OCI-LY1 (cell line): ENCODE measurements around the gene REC114.

Source experiments
- H2AFZ ChIP-seq: fragments of 200-600 bp; sonication (generic), shearing (Covaris generic); 2 replicates; pipeline ENCODE4 v1.6.0; 2014; ENCODE audit warnings: antibody characterized with exemption, mild to moderate bottlenecking, low read length
- H3F3A ChIP-seq: fragments of 200-600 bp; sonication (generic), shearing (Covaris generic); 2 replicates; pipeline ENCODE4 v1.6.0; 2014; ENCODE audit warnings: mild to moderate bottlenecking, antibody characterized with exemption, low read length, moderate library complexity; ENCODE audit not compliant: insufficient read depth
- H3K27ac ChIP-seq: fragments of 200-600 bp; sonication (generic); 2 replicates; pipeline ENCODE4 v1.5.1; 2014; ENCODE audit warnings: low read length, mixed run types, mild to moderate bottlenecking, low read depth; ENCODE audit not compliant: poor library complexity, severe bottlenecking
- H3K27me3 ChIP-seq: fragments of 200-600 bp; sonication (generic); 2 replicates; pipeline ENCODE4 v1.6.0; 2014; ENCODE audit warnings: antibody characterized with exemption, mild to moderate bottlenecking, low read length, moderate library complexity; ENCODE audit not compliant: insufficient read depth
- H3K36me3 ChIP-seq: fragments of 200-600 bp; sonication (generic); 2 replicates; pipeline ENCODE4 v1.6.1; 2014; ENCODE audit warnings: mild to moderate bottlenecking, antibody characterized with exemption, low read length, moderate library complexity, mixed read lengths; ENCODE audit not compliant: insufficient read depth
- H3K4me1 ChIP-seq: fragments of 200-600 bp; sonication (generic); 2 replicates; pipeline ENCODE4 v1.5.1; 2014; ENCODE audit warnings: mild to moderate bottlenecking, low read length, moderate library complexity; ENCODE audit not compliant: insufficient read depth, severe bottlenecking
- H3K4me2 ChIP-seq: fragments of 200-600 bp; sonication (generic), shearing (Covaris generic); 2 replicates; pipeline ENCODE4 v1.6.1; 2014; ENCODE audit warnings: low read length
- H3K4me3 ChIP-seq: fragments of 200-600 bp; sonication (generic); 2 replicates; pipeline ENCODE4 v1.5.1; 2014; ENCODE audit warnings: low read length, low read depth, mild to moderate bottlenecking, mixed read lengths; ENCODE audit not compliant: poor library complexity, severe bottlenecking
- H3K79me2 ChIP-seq: fragments of 200-600 bp; shearing (Covaris generic); 2 replicates; pipeline ENCODE4 v1.6.1; 2016; ENCODE audit warnings: mixed run types, low read length, mixed read lengths; ENCODE audit not compliant: insufficient read depth
- H3K9ac ChIP-seq: fragments of 200-600 bp; sonication (generic), shearing (Covaris generic); 2 replicates; pipeline ENCODE4 v1.6.1; 2014; ENCODE audit warnings: mild to moderate bottlenecking, low read length, mixed read lengths
- H3K9me2 ChIP-seq: fragments of 200-600 bp; sonication (generic), shearing (Covaris generic); 2 replicates; pipeline ENCODE4 v1.6.1; 2014; ENCODE audit warnings: low read depth, mild to moderate bottlenecking, low read length, mixed read lengths
- H3K9me3 ChIP-seq: fragments of 200-600 bp; shearing (Covaris generic); 2 replicates; pipeline ENCODE4 v1.6.1; 2014; ENCODE audit warnings: low read length, mixed read lengths
- H4K20me1 ChIP-seq: fragments of 200-600 bp; sonication (generic), shearing (Covaris generic); 2 replicates; pipeline ENCODE4 v1.6.0; 2016; ENCODE audit warnings: mild to moderate bottlenecking, low read length; ENCODE audit not compliant: insufficient read depth
- EZH2 ChIP-seq: fragments of 200-600 bp; sonication (generic), shearing (Covaris generic); IDR thresholded peaks from 2 replicates; pipeline ENCODE4 v1.8.0; 2017; ENCODE audit warnings: borderline replicate concordance, mixed run types, mild to moderate bottlenecking, antibody characterized with exemption, low read length, moderate library complexity, mixed read lengths
- TF ChIP-seq, protein P1 (sequence below): fragments of 200-600 bp; sonication (generic), shearing (Covaris generic); IDR thresholded peaks from 2 replicates; pipeline ENCODE4 v1.5.1; 2017; ENCODE audit warnings: mild to moderate bottlenecking, antibody characterized with exemption, low read length, moderate library complexity, mixed read lengths

REC114 gene

DNA sequence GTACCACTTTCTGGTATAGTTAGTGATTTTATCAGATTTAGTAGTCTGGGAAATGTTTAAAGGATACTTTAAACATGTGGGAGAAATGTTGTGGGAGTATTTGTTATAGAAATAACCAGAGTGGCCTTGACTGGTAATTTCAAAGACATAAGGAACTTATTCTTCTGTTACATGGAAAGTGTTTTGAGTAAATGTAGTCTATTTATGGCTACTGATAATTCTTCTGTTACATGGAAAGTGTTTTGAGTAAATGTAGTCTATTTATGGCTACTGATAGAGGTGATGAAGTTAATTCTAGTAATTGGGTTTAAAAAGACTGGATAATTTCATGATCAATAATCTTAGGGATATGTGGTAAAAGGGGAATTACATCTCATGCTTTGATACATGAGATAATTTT, 17.7 kb downstream of the REC114 start:
- H3K4me3 ChIP-seq = no peak overlapping the region
- TF ChIP-seq EZH2 = no peak
- TF ChIP-seq, protein P1, sequence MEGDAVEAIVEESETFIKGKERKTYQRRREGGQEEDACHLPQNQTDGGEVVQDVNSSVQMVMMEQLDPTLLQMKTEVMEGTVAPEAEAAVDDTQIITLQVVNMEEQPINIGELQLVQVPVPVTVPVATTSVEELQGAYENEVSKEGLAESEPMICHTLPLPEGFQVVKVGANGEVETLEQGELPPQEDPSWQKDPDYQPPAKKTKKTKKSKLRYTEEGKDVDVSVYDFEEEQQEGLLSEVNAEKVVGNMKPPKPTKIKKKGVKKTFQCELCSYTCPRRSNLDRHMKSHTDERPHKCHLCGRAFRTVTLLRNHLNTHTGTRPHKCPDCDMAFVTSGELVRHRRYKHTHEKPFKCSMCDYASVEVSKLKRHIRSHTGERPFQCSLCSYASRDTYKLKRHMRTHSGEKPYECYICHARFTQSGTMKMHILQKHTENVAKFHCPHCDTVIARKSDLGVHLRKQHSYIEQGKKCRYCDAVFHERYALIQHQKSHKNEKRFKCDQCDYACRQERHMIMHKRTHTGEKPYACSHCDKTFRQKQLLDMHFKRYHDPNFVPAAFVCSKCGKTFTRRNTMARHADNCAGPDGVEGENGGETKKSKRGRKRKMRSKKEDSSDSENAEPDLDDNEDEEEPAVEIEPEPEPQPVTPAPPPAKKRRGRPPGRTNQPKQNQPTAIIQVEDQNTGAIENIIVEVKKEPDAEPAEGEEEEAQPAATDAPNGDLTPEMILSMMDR = no peak
- no peaks in the 10 kb centered on the region for H3F3A ChIP-seq
- H3K36me3 ChIP-seq = no peaks in the 10 kb centered on the region
- H3K9me3 ChIP-seq = no peaks in the 10 kb centered on the region
- no peak overlapping the region for H3K4me2 ChIP-seq
- H3K9ac ChIP-seq = no peak overlapping the region
- H4K20me1 ChIP-seq = no peaks in the 10 kb centered on the region
- H3K79me2 ChIP-seq = no peaks in the 10 kb centered on the region
- no peaks in the 10 kb centered on the region for H3K4me1 ChIP-seq
- no peaks in the 10 kb centered on the region for H3K9me2 ChIP-seq
- H3K27ac ChIP-seq = no peak overlapping the region
- H2AFZ ChIP-seq = no peak overlapping the region
- no peaks in the 10 kb centered on the region for H3K27me3 ChIP-seq

DNA sequence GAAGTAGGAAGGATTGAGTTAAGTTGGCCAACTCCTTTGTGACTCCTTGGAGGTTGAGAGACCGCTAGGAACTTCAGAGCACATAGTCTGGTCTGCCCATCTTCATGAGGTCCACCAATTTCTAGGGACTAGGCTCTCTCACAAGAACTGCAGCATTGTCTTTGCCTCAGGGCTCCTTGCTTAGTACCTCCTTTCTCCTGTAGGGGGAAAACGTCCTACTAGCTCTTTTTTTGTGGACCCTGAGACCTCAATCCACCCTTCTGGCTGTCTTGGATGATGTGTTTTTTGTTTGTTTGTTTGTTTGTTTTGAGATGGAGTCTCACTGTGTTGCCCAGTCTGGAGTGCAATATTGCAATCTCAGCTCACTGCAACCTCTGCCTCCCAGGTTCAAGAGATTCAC, 21.6 kb downstream of the REC114 start:
- H3K36me3 ChIP-seq = no peaks in the 10 kb centered on the region
- H3K9me3 ChIP-seq = no peaks in the 10 kb centered on the region
- no peaks in the 10 kb centered on the region for H3F3A ChIP-seq
- no peak overlapping the region for H3K27ac ChIP-seq
- no peak overlapping the region for H3K4me3 ChIP-seq
- TF ChIP-seq, protein P1 = peak; percentile 18; the same call in 1 of the 2 replicates
- TF ChIP-seq EZH2 = no peak
- no peak overlapping the region for H3K9ac ChIP-seq
- H2AFZ ChIP-seq = no peak overlapping the region
- no peak overlapping the region for H3K4me2 ChIP-seq
- no peaks in the 10 kb centered on the region for H4K20me1 ChIP-seq
- H3K4me1 ChIP-seq = no peaks in the 10 kb centered on the region
- H3K9me2 ChIP-seq = no peaks in the 10 kb centered on the region
- no peaks in the 10 kb centered on the region for H3K79me2 ChIP-seq
- H3K27me3 ChIP-seq = no peaks in the 10 kb centered on the region

- H3K27me3 ChIP-seq = no peaks in the 10 kb centered on the region
- no peaks in the 10 kb centered on the region for H3K79me2 ChIP-seq
- H3F3A ChIP-seq = no peaks in the 10 kb centered on the region
- H3K27ac ChIP-seq = no peak overlapping the region
- no peak overlapping the region for H3K4me2 ChIP-seq
- no peak overlapping the region for H3K9ac ChIP-seq
- no peak overlapping the region for H3K4me3 ChIP-seq
- no peaks in the 10 kb centered on the region for H3K36me3 ChIP-seq
- no peaks in the 10 kb centered on the region for H3K4me1 ChIP-seq
- H3K9me3 ChIP-seq = no peaks in the 10 kb centered on the region
- TF ChIP-seq, protein P1 = no peak
- TF ChIP-seq EZH2 = no peak
- no peaks in the 10 kb centered on the region for H4K20me1 ChIP-seq
- H3K9me2 ChIP-seq = no peaks in the 10 kb centered on the region
- H2AFZ ChIP-seq = no peak overlapping the region
Observed at GRCh38 chr15:73467758-73468157, 24.8 kb downstream of the REC114 start.
